Activated CD4-positive, alpha-beta T cell treated with anti-CD3 and anti-CD28 coated beads for 24 hours (primary cell): ENCODE data around the gene KCNK5.

ENCODE experiments used
- DNase-seq, 2 donors: peaks; one replicate each; pipeline ENCODE4 v3.0.0-alpha.2; 2020; ENCODE audit warnings: low read depth in 2 of 2

The KCNK5 gene

GRCh38 chr6:39171489-39172376, 57.5 kb downstream of the KCNK5 start:
- no peak for DNase-seq

DNA sequence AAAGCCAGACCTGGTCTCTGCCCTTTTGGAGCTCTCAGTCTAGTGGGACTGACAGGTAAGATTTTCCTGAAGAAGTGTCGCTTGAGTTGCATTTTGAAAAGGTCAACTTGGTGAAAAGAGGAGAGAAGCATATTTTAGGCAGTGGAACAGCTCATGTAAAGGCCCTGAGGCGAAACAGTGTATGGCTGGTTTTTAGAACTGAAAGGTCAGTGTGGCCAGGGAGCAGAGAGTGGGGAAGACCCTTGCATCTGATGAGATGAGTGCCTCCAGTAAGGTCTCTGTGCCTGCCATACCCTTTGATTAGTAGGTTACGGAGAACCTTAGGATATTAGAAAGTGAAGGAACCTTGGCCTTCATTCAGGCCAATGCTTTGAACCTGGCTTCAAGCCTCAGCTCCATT, 58.4 kb downstream of the KCNK5 start:
- no peak for DNase-seq

DNA sequence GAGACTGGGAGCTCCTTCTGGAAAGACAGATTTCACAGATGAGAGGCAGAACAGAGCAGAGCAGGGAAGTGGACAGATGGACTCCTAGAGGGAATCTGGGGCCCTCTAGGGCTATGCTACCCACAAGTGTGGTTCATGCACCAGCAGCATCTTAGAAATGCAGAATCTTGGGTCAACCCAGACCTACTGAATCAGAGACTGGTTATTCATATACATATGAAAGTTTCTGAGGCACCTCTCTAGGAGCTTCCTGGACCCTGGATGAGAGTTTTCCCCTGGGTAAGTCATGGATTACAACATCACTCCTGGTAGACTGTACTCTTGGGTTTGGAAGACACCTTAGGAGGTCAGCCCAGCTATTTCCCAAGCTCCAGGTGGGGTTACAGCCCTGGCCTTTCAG, 58.9 kb downstream of the KCNK5 start:
- DNase-seq: no peak

DNA sequence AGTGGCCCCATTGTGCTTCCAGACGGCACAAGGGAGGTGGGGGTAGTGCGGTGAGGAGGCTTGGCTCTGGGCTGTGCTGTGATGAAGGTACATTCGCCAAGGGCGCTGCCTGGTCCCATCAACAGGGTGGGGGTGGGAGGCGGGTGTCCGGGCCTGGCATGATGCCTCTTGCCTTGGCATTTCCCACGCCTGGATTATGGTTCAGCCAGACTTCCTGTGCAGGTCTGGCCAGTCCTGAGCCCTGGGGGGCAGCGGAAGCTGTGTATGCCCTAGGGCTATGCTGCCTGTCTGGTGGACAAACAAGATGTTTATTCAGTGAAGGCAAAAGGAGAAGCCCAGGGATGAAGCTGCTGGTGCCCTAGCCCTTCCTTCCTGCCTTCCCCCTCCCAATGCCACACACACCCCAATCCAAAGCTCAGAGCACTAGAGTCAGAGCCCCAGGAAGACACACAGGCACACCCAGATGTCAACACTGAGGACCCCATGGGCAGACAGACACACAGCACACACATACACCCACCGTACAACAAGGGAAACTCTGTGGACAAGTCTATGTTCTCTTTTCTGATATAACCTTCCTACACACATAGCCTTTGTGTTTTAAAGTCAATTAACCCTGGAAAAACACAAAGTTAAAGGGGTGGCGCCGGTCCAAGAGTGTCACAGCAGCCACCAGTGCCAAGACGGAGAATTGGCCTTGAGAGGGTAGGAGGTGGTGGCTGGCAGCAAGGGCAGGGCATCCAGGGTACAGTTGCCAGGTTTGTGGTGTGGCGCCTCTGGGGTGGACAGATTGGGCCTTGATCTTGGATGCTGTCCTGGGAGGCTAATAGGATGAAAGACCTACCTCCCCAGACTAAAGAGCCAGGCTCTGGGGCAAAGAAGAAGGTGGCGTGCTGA, 59.6 kb downstream of the KCNK5 start:
- DNase-seq: no peak

DNA sequence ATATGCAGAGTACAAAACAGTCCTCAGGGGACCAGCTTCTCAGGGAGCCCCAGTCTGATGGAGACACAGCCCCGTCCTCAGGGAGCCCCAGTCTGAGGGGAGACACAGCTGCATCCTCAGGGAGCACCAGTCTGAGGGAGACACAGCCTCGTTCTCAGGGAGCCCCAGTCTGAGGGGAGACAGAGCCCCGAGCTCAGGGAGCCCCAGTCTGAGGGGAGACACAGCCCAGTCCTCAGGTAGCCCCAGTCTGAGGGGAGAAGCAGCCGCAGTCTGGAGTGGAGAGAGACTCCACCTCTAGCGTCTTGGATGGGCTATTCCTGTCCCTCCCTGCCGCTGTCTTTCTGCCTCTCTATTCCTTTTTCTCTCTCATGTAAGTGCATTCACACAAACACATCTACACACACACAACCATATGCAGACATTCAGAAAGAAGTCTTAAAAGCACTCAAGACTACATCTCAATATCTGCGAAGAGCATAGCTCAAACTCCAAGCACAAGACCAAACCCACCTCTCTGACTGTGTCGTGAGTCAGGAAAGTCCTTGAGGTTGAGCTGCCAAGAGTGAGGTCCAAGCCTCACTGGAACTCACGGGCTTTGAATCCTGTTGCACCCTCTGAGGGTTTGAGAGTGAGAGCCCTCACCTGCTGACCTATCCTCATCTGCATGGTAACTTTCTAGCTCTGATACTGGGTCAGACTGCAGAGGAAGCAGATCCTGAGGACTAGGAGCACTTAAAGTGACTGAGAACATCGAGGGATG, 61.2 kb downstream of the KCNK5 start:
- no peak for DNase-seq

- DNase-seq: no peak
Observed at GRCh38 chr6:39167321-39167720, 62.0 kb downstream of the KCNK5 start.

DNA sequence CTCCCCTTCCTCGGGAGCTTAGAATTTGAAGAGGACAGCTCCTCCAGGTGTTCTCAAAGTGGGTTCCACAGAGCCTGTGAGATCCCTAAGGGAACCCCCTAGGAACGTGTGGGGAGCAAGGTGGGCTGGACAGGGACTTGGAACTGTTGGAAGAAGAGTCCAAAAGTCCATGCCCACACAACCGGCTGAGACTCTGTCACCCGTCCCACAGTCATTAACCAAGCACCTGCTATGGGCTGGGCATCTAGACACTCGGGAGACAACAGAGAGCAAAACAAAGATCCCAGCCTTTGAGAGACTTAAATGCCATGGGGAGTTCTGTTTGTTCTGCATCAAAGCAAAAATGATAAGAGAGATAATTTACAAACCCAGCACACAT, 62.4 kb downstream of the KCNK5 start:
- DNase-seq: no peak

DNA sequence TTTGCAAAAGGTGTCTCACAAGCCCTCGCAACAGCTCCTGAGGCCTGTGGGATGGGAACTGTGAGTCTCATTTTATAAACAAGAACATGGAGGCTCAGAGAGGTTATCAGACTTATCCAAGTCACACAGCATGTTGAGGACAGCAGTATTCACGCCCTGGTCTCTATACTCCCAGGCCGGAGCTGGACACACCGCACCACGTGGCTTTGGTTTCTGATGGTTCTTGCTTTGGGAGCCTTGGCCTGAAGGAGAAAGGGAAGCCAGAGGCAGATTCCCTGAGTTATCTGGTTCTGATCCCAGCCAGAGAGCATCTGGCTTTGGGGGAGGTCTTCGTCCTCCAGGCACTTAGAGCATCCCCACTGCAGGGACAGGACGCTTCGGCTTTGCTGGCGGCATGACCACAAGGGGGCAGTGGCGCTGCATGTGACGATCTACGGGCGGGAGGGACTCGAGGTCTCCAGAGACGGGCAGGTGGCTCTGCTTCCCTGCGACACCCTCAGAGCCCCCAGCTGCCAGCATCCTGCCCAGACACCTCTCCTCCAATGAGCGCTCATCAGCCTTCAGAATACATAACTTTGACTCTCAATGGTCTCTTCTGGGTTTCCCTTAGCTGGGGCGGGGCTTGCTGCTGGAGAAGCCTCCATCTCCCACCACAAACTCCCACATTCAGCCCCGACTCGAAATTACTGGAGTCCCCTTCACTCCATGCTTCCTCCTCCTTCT, 62.9 kb downstream of the KCNK5 start:
- peak; percentile 81 to 87 for DNase-seq

GRCh38 chr6:39157511-39157910, 71.8 kb downstream of the KCNK5 start:
- DNase-seq: no peak

DNA sequence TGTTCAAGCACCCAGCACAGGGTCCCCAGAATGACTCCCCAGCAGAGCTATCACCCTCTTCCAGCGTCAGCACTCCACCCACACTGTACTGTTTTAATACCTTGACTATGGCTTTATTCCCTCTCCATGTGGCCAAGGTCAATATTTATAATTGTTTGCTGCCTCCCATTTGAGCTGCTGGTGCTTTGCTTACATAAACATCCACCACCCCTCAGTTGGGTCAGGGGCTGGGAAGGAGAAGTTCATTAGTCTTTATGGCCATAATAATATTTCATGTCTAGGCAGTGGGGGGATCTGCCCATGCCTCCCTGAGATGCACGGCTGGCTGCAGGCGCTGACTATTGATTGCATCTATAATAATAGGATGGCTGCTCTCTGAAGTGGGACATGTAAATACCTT, 72.5 kb downstream of the KCNK5 start:
- no peak for DNase-seq

DNA sequence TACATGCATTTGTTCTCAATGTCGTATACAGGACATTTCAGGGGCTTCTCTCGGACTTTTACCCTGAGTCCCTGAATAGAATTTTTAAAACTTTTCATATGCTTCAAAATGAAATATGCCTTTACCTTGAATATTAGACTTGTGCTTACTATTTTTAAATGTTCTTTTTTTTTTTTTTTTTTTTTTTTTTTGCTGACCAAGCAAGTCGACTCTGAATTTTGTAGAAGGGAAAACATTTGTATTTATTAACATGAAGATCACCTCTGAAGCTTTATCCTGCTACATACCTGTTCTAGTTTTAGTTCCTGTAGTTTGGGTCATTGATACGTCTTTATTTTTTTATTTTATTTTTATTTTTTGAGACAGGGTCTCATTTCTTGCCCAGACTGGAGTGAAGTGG, 74.6 kb downstream of the KCNK5 start:
- no peak for DNase-seq

DNA sequence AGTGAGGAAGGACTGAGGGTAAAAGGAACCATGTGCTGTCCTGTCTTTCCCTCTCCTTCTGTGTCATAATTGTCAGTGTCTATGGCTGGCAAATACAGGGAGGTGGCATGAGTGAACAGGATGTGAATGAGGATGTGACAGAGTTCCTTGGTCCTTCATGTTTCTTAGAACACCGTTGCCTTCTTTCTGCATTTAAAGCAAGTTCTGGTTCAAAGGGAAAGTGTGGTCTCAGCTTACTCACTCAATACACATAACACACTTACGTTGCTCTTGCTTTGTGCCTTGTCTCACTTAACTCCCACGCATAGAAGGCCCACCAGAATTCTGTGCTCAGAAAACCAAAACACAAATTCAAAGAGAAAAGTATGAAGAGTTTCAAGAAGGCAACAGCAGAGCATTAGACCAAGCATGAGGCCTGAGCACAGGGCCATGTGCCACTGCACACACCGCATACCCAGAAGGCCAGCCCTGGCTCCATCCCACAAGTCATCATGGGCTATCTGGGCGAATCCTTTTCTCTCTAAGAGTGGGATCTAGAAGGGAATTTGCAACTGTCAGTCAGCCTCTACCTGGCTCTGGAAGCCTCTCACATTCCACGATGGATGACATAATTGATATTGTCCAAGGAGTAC, 75.4 kb downstream of the KCNK5 start:
- peak in 1 of 2 donors; percentile 15 for DNase-seq

GRCh38 chr6:39152262-39152661, 77.0 kb downstream of the KCNK5 start:
- no peak for DNase-seq

- no peak for DNase-seq
Observed at GRCh38 chr6:39151211-39151610, 78.1 kb downstream of the KCNK5 start.

DNA sequence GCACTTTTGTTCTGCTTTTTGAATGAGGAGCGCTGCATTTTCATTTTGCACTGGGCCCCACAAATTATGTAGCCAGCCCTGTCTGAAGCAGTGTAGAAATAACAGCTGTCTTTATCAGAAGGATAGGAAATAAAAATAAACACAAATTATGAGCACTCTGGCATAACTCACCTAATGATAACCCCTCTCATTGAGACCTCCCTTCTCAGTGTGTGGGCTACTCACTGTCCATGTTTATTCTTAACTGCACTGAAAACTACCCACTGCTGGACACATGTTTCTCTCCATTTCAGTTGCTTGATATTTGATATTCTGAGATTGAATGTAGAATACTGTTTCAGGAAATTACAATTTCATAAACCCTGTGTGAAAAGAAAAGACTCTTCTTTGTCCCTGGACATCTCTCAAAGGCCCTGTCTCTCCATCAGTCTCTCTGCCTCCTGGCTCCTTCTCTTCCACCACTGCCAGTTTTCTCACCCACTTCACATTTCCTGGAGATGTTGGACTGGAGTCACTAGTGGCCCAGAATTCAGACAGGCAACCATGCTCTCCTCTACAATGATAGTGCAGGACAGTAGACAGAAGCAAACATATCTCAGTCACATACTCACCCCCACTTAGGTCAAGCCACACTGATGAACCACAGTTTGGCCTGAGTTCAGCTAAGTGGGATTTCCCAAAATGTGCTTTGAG, 84.6 kb downstream of the KCNK5 start:
- no peak for DNase-seq

DNA sequence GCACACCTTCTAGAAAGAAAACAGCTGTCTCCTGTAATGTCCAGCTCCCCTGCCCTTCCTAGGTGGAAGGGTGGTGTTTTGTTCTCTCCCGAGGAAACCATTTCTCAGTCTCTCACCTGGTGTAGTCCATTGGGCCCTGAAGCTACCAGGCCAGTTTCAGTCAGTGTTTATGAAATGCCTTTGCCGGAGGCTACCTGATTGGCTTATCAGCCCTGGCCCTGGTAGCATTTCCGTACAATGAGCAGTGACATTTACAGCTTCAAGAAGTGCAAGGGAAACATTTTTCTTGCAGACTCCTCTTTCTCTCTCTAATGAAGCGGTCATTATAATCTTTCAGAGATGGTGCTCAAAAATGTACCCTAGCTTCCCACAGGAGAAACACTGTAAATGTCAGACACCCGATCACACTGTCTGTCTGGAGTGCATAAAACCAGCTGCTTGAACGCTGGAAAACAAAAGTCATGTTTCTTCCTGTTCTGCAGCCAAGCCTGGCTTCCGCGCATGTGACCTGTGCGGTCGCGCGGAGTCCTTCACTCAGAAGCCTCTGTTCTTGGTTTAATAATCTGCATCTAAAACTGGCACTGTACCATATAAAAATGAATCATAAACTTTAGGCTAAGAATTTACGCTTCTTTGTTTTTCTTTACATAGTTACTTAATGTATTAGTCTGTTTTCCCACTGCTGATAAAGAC, 85.9 kb downstream of the KCNK5 start:
- no peak for DNase-seq

- DNase-seq: no peak
Observed at GRCh38 chr6:39140556-39141167, 88.6 kb downstream of the KCNK5 start.
